GM12878 (cell line): ENCODE data around the gene NPSR1. TPM values are rescaled to one million over a fixed set of nuclear protein-coding genes. Genes with fewer than 3 reads are reported as not detected.

ENCODE experiments used
- ATAC-seq: fragments of 200-7000 bp; cut with Tn5 transposase; 3 replicates; pipeline ENCODE4 v1.9.1; 2020; ENCODE audit warnings: mild to moderate bottlenecking, moderate library complexity
- BruUV-seq: library from RNA; stranded (reverse); fragments of 400-500 nt; replicated peaks from 2 replicates; lab custom pipeline; 2021; lab: Mats Ljungman, UMichigan
- CTCF ChIA-PET: fragments of 300-600 bp; sonication (Branson Sonifier 250); formaldehyde crosslinking; extraction: SDS; loops from one replicate; lab custom pipeline; 2021; ENCODE audit warnings: inconsistent platforms; lab: Yijun Ruan, JAX
- POLR2A ChIA-PET: fragments of 350-600 bp; formaldehyde crosslinking; extraction: SDS; loops from one replicate; lab custom pipeline; 2021; ENCODE audit warnings: inconsistent platforms; lab: Charles Lee
- RAD21 ChIA-PET: fragments of 300-600 bp; sonication (Branson Sonifier 250); formaldehyde crosslinking; loops from one replicate; lab custom pipeline; 2023; ENCODE audit warnings: antibody characterized with exemption; ENCODE audit not compliant: unreplicated experiment; lab: Charles Lee
- SMC1A ChIA-PET: fragments of 300-600 bp; sonication (Branson Sonifier 250); formaldehyde crosslinking; loops from one replicate; lab custom pipeline; 2023; ENCODE audit not compliant: unreplicated experiment, uncharacterized antibody; lab: Charles Lee
- DNase-seq: peaks from one replicate; pipeline ENCODE4 v3.0.0-alpha.2; 2011; ENCODE audit warnings: low read depth, low spot score
- FAIRE-seq: peaks from 3 replicates; lab custom pipeline; 2011; peaks lifted over from hg19 to GRCh38; lab: Jason Lieb, UNC
- H2AFZ ChIP-seq: 2 replicates; pipeline ENCODE4 v1.6.0; 2011; ENCODE audit warnings: low read depth, low read length, control low read depth; ENCODE audit not compliant: control insufficient read depth
- H3K27ac ChIP-seq: 2 replicates; pipeline ENCODE4 v1.5.1; 2011; ENCODE audit warnings: control low read depth; ENCODE audit not compliant: control insufficient read depth, insufficient read depth
- H3K27me3 ChIP-seq, 2 experiments: replicated peaks in 1 of 2; 2 replicates each; pipeline versions ENCODE4 v1.6.0 to v1.6.1; 2011; ENCODE audit warnings: low read length in 1 of 2; ENCODE audit not compliant: control insufficient read depth in 2 of 2, insufficient read depth in 2 of 2
- H3K36me3 ChIP-seq, 2 experiments: 2 replicates each; pipeline ENCODE4 v1.5.1; 2011; ENCODE audit warnings: low read length in 1 of 2; ENCODE audit not compliant: control insufficient read depth in 2 of 2, insufficient read depth in 2 of 2
- H3K4me1 ChIP-seq: 2 replicates; pipeline ENCODE4 v1.6.1; 2011; ENCODE audit warnings: mild to moderate bottlenecking, low read length, moderate library complexity, mixed read lengths; ENCODE audit not compliant: control insufficient read depth, insufficient read depth
- H3K4me2 ChIP-seq: 2 replicates; pipeline ENCODE4 v1.6.0; 2011; ENCODE audit warnings: control low read depth; ENCODE audit not compliant: control insufficient read depth, insufficient read depth
- H3K4me3 ChIP-seq: fragments of 200-600 bp; sonication (generic); 2 replicates; pipeline ENCODE4 v1.5.1; 2016
- H3K79me2 ChIP-seq: 2 replicates; pipeline ENCODE4 v1.6.0; 2011; ENCODE audit warnings: low read length; ENCODE audit not compliant: control insufficient read depth, insufficient read depth
- H3K9ac ChIP-seq: 2 replicates; pipeline ENCODE4 v1.8.0; 2011; ENCODE audit warnings: low read length, control low read depth, mixed read lengths; ENCODE audit not compliant: control insufficient read depth, insufficient read depth
- H3K9me3 ChIP-seq: replicated peaks from 3 replicates; pipeline ENCODE4 v1.5.1; 2011; ENCODE audit warnings: mild to moderate bottlenecking, low read length; ENCODE audit not compliant: control insufficient read depth, insufficient read depth
- H4K20me1 ChIP-seq: 2 replicates; pipeline ENCODE4 v1.6.0; 2011; ENCODE audit not compliant: control insufficient read depth, insufficient read depth
- BHLHE40 ChIP-seq, 2 experiments: fragments of 450-650 bp in 1 of 2; IDR thresholded peaks; 2 replicates each; pipeline ENCODE4 v1.6.1; 2011 to 2017; ENCODE audit warnings: low read depth in 2 of 2, borderline replicate concordance in 1 of 2, improper control_type of control experiment in 1 of 2, low read length in 1 of 2, mild to moderate bottlenecking in 1 of 2
- FOXM1 ChIP-seq: IDR thresholded peaks from 2 replicates; pipeline ENCODE4 v1.6.1; 2012; ENCODE audit warnings: low read depth, mild to moderate bottlenecking, inconsistent platforms, low read length, moderate library complexity
- IRF4 ChIP-seq: IDR thresholded peaks from 2 replicates; pipeline ENCODE4 v1.6.1; 2011; ENCODE audit warnings: low read depth, low read length
- SMAD5 ChIP-seq: IDR thresholded peaks from 2 replicates; pipeline ENCODE4 v1.6.1; 2016; ENCODE audit warnings: antibody characterized with exemption, low read depth
- WGBS: methylation state at CpG from one replicate; pipeline ENCODE4 v1.1.6; 2016; ENCODE audit warnings: low lambda C conversion rate; ENCODE audit not compliant: insufficient replicate concordance, insufficient coverage; ENCODE audit errors: missing lambda C conversion rate; 5-methylcytosine and 5-hydroxymethylcytosine counted together
- in situ Hi-C: fragments of 300-500 bp; cut with MboI; formaldehyde crosslinking; loops from 9 replicates; pipeline ENCODE4 v1.14.3; 2018; ENCODE audit warnings: mixed read lengths
- intact Hi-C: fragments of 100-400 bp; cut with micrococcal nuclease; formaldehyde crosslinking; loops from one replicate; pipeline ENCODE4 v1.14.2; 2022; ENCODE audit not compliant: unreplicated experiment
- polyA plus RNA-seq, 11 experiments: library from polyadenylated mRNA; depleted of rRNA in 4 of 11; unstranded in 6 of 11; stranded (reverse) in 5 of 11; fragments of >200 nt; fragmentation: Nextera tagmentation in 4 of 11; fragmentation: Illumina TruSeq in 1 of 11; extraction: Ambion mirVana in 4 of 11; extraction: Trizol in 1 of 11; gene quantifications; 1 replicate in 1 of 11; 2 replicates in 10 of 11; pipeline versions ENCODE4 v1.2.1 to v1.2.3, GENCODE V29; 2011 to 2016; ENCODE audit warnings: inconsistent platforms in 2 of 11, missing spikeins in 2 of 11, low read depth in 1 of 11
- total RNA-seq, 4 experiments: library from RNA; depleted of rRNA in 3 of 4; stranded (reverse); fragments of >200 nt in 3 of 4; fragmentation: Illumina TruSeq in 1 of 4; extraction: Trizol in 1 of 4; gene quantifications; 2 replicates each; pipeline versions ENCODE4 v1.2.1 to v1.2.3, GENCODE V29; 2013 to 2021

The NPSR1 gene
- total and polyA plus RNA-seq, 10 of the 15 experiments (the other 5 are each of a cell fraction or from before 2014, with no cell fraction given): 0.20 TPM; not detected in 9

GRCh38 chr7:34747176-34747781, 89.3 kb downstream of the NPSR1 start:
- in situ Hi-C loops: no loop called here
- Histone ChIP-seq H3K4me3 (no peak overlapping the region), H3K9me3 (no peaks in the 10 kb centered on the region; the same call in 2 of the 3 replicates), H3K27ac (no peak overlapping the region), H3K9ac (no peak overlapping the region), H3K36me3 (no peaks in the 10 kb centered on the region), H3K4me1 (no peaks in the 10 kb centered on the region), H3K79me2 (no peaks in the 10 kb centered on the region), H3K27me3 (no peaks in the 10 kb centered on the region), H3K4me2 (no peak overlapping the region)
- SMC1A ChIA-PET: interaction anchor here (0.7 to 14.2 kb wide), 12 partner anchors 7 to 287 kb away, joined by 3 to 220 read pairs (median 4); no protein-coding TSS in a partner anchor
- DNase-seq (no peak), FAIRE-seq (no peak), ATAC-seq (peak; percentile 58)
- RAD21 ChIA-PET: interaction anchor here (0.8 to 16.3 kb wide), 13 partner anchors 8 to 290 kb away, joined by 3 to 362 read pairs (median 5); partner anchors contain the start of gene DPY19L1
- CTCF ChIA-PET: interaction anchor here (0.6 to 5.9 kb wide), 12 partner anchors 10 to 288 kb away, joined by 3 to 46 read pairs (median 5); no protein-coding TSS in a partner anchor
- 20% methylated on average over 8 of the region's 8 CpGs for whole genome bisulfite sequencing
- intact Hi-C loops: no loop called here
- no peak for TF ChIP-seq IRF4
- peak in 1 of 2 experiments; percentile 79; a peak in 3 of 4 replicates for TF ChIP-seq BHLHE40 (IDR thresholded peaks at IDR 0.05; ENCODE audit: borderline replicate concordance in 1 of 2, low read depth in 2 of 2, low read length in 1 of 2)
- no peak for TF ChIP-seq SMAD5
- TF ChIP-seq FOXM1: no peak
- TF ChIP-seq, all 136 proteins: peak for 1
- BruUV-seq: no TSS peak
- Histone ChIP-seq H4K20me1 (no peaks in the 10 kb centered on the region), H2AFZ (no peak overlapping the region)
- POLR2A ChIA-PET: interaction anchor here (0.6 to 4.0 kb wide), 10 partner anchors 10 to 1423 kb away, joined by 3 to 38 read pairs (median 4); no protein-coding TSS in a partner anchor
